SK-N-SH (cell line): Measurements from ENCODE around the gene LAMC2. TPM values are rescaled to one million over a fixed set of nuclear protein-coding genes. Genes with fewer than 3 reads are reported as not detected.

Experiments used
- CTCF ChIA-PET: fragments of 300-600, 350-600 bp; formaldehyde crosslinking; extraction: SDS; loops from one replicate; lab custom pipeline; 2021; lab: Yijun Ruan, JAX
- POLR2A ChIA-PET: fragments of 350-600 bp; sonication (Branson Sonifier 250); formaldehyde crosslinking; extraction: SDS; loops from one replicate; lab custom pipeline; 2020; ENCODE audit warnings: antibody characterized with exemption, inconsistent platforms; lab: Yijun Ruan, JAX
- DNase-seq: peaks from one replicate; pipeline ENCODE4 v3.0.0; 2012
- H2AFZ ChIP-seq: fragments of 200-600 bp; sonication (generic); 2 replicates; pipeline ENCODE4 v1.8.1; 2016; ENCODE audit warnings: antibody characterized with exemption, mild to moderate bottlenecking, low read depth
- H3F3A ChIP-seq: fragments of 200-600 bp; sonication (generic); replicated peaks from 2 replicates; pipeline ENCODE3; 2016; ENCODE audit warnings: antibody characterized with exemption, mild to moderate bottlenecking; ENCODE audit not compliant: insufficient read depth
- H3K27ac ChIP-seq, 2 experiments: fragments of 200-500 bp in 1 of 2; fragments of 200-600 bp in 1 of 2; sonication (Bioruptor generic) in 1 of 2; sonication (generic), shearing (Covaris generic) in 1 of 2; 2 replicates each; pipeline versions ENCODE4 v1.5.1 to v1.6.1; 2014 to 2016; ENCODE audit warnings: low read depth in 2 of 2, inconsistent platforms in 1 of 2, low read length in 1 of 2, mild to moderate bottlenecking in 1 of 2, mixed read lengths in 1 of 2
- H3K27me3 ChIP-seq: fragments of 200-600 bp; sonication (generic), shearing (Covaris generic); 2 replicates; pipeline ENCODE4 v1.6.1; 2016; ENCODE audit warnings: mixed run types; ENCODE audit not compliant: insufficient read depth
- H3K36me3 ChIP-seq, 2 experiments: fragments of 200-500 bp in 1 of 2; fragments of 200-600 bp in 1 of 2; sonication (Bioruptor generic) in 1 of 2; sonication (generic) in 1 of 2; replicated peaks in 1 of 2; 2 replicates each; pipeline versions ENCODE3 to v1.5.1; 2014 to 2016; ENCODE audit warnings: low read length in 1 of 2, mild to moderate bottlenecking in 1 of 2; ENCODE audit not compliant: insufficient read depth in 2 of 2, control insufficient read depth in 1 of 2
- H3K4me1 ChIP-seq, 2 experiments: fragments of 200-500 bp in 1 of 2; fragments of 200-600 bp in 1 of 2; sonication (Bioruptor generic) in 1 of 2; sonication (generic), shearing (Covaris generic) in 1 of 2; 2 replicates each; pipeline versions ENCODE4 v1.5.1 to v1.6.1; 2014 to 2016; ENCODE audit warnings: low read depth in 1 of 2, low read length in 1 of 2, mixed run types in 1 of 2; ENCODE audit not compliant: insufficient read depth in 2 of 2, control insufficient read depth in 1 of 2
- H3K4me2 ChIP-seq: fragments of 200-600 bp; sonication (generic), shearing (Covaris generic); 2 replicates; pipeline ENCODE4 v1.6.1; 2017; ENCODE audit warnings: mixed run types
- H3K4me3 ChIP-seq, 2 experiments: fragments of 200-500 bp in 1 of 2; fragments of 200-600 bp in 1 of 2; sonication (Bioruptor generic) in 1 of 2; sonication (generic), shearing (Covaris generic) in 1 of 2; 2 replicates each; pipeline versions ENCODE4 v1.5.1 to v1.8.1; 2014 to 2016; ENCODE audit warnings: low read depth in 2 of 2, inconsistent platforms in 1 of 2, low read length in 1 of 2, mild to moderate bottlenecking in 1 of 2, mixed read lengths in 1 of 2, moderate library complexity in 1 of 2
- H3K79me2 ChIP-seq: fragments of 200-600 bp; sonication (generic); 2 replicates; pipeline ENCODE4 v1.8.1; 2017; ENCODE audit warnings: mild to moderate bottlenecking; ENCODE audit not compliant: insufficient read depth
- H3K9ac ChIP-seq: fragments of 200-600 bp; sonication (generic); 2 replicates; pipeline ENCODE4 v1.6.1; 2017; ENCODE audit warnings: mixed run types
- H3K9me2 ChIP-seq: fragments of 200-600 bp; sonication (generic); 2 replicates; pipeline ENCODE4 v1.6.1; 2017; ENCODE audit warnings: mixed run types
- H3K9me3 ChIP-seq: fragments of 200-600 bp; sonication (generic); 2 replicates; pipeline ENCODE4 v1.6.1; 2017; ENCODE audit warnings: mixed run types, mild to moderate bottlenecking, moderate library complexity
- H4K20me1 ChIP-seq: fragments of 200-600 bp; sonication (generic); 2 replicates; pipeline ENCODE4 v1.6.1; 2017; ENCODE audit warnings: mild to moderate bottlenecking, mixed run types; ENCODE audit not compliant: insufficient read depth
- CHD2 ChIP-seq: fragments of 150-350 bp; IDR thresholded peaks from 2 replicates; pipeline ENCODE4 v1.6.1; 2018; ENCODE audit warnings: low read length; ENCODE audit not compliant: partially characterized antibody
- CTCF ChIP-seq: fragments of 200-600 bp; sonication (generic); IDR thresholded peaks from 2 replicates; pipeline ENCODE4 v1.6.1; 2017; ENCODE audit warnings: antibody characterized with exemption, mild to moderate bottlenecking, moderate library complexity
- EP300 ChIP-seq, 2 experiments: IDR thresholded peaks; 2 replicates each; pipeline versions ENCODE4 v1.4.0 to v1.6.1; 2012; ENCODE audit warnings: borderline replicate concordance in 1 of 2, low read depth in 1 of 2, low read length in 1 of 2
- FOXM1 ChIP-seq: IDR thresholded peaks from 2 replicates; pipeline ENCODE4 v1.4.0; 2012; ENCODE audit warnings: low read depth, mild to moderate bottlenecking
- GABPA ChIP-seq: IDR thresholded peaks from 2 replicates; pipeline ENCODE4 v1.4.0; 2012; ENCODE audit warnings: low read depth, mild to moderate bottlenecking
- MEF2A ChIP-seq: IDR thresholded peaks from 2 replicates; pipeline ENCODE4 v1.4.0; 2012; ENCODE audit warnings: low read depth, borderline replicate concordance
- MXI1 ChIP-seq: IDR thresholded peaks from 2 replicates; pipeline ENCODE4 v1.6.1; 2012; ENCODE audit warnings: mild to moderate bottlenecking, low read depth, low read length, improper control_type of control experiment
- PBX3 ChIP-seq: IDR thresholded peaks from 2 replicates; pipeline ENCODE4; 2012
- RAD21 ChIP-seq: IDR thresholded peaks from 2 replicates; pipeline ENCODE4 v1.6.1; 2012; ENCODE audit warnings: mild to moderate bottlenecking, low read length
- REST ChIP-seq: IDR thresholded peaks from 2 replicates; pipeline ENCODE4 v1.6.1; 2012; ENCODE audit warnings: mild to moderate bottlenecking, low read depth, low read length, moderate library complexity
- SIN3A ChIP-seq: IDR thresholded peaks from 2 replicates; pipeline ENCODE4 v1.6.1; 2012; ENCODE audit warnings: low read depth, mild to moderate bottlenecking, low read length, moderate library complexity, borderline replicate concordance
- TCF12 ChIP-seq: IDR thresholded peaks from 2 replicates; pipeline ENCODE4 v1.4.0; 2012
- TEAD4 ChIP-seq: IDR thresholded peaks from 2 replicates; pipeline ENCODE4 v1.4.0; 2012; ENCODE audit warnings: mild to moderate bottlenecking, borderline replicate concordance; ENCODE audit not compliant: insufficient read depth
- YY1 ChIP-seq: IDR thresholded peaks from 2 replicates; pipeline ENCODE4 v1.4.0; 2012; ENCODE audit warnings: low read depth, mild to moderate bottlenecking
- ZBTB33 ChIP-seq: IDR thresholded peaks from 2 replicates; pipeline ENCODE4 v1.4.0; 2012; ENCODE audit warnings: low read depth, borderline replicate concordance
- WGBS: methylation state at CpG from one replicate; pipeline ENCODE4 v1.1.6; 2017; ENCODE audit warnings: low lambda C conversion rate; 5-methylcytosine and 5-hydroxymethylcytosine counted together
- polyA plus RNA-seq, 3 experiments: library from polyadenylated mRNA; depleted of rRNA; stranded (reverse); fragments of >200 nt; gene quantifications; 2 replicates each; pipeline ENCODE4 v1.2.3, GENCODE V29; 2012

LAMC2 gene
- polyA plus RNA-seq, 1 of the 3 experiments (the other 2 are of a cell fraction): 0.15 TPM

- DNase-seq: no peak
- H4K20me1 ChIP-seq: no peaks in the 10 kb centered on the region
- CTCF ChIA-PET: interaction anchor here (0.9 kb wide), 1 partner anchor 44 kb away, joined by 3 read pairs; no protein-coding TSS in a partner anchor
- no peak overlapping the region for H3K9ac ChIP-seq
- no peaks in the 10 kb centered on the region for H3K27me3 ChIP-seq
- POLR2A ChIA-PET: no interaction called here
- TF ChIP-seq PBX3: no peak
- TF ChIP-seq EP300 (IDR thresholded peaks at IDR 0.05; ENCODE audit: borderline replicate concordance in 1 of 2, low read depth in 1 of 2, low read length in 1 of 2): no peak
- TF ChIP-seq RAD21: no peak
- TF ChIP-seq TEAD4: no peak
- TF ChIP-seq YY1: no peak
- no peak for TF ChIP-seq MXI1
- no peak for TF ChIP-seq CHD2
- no peak for TF ChIP-seq GABPA
- TF ChIP-seq CTCF: no peak
- no peak for TF ChIP-seq ZBTB33
- no peak for TF ChIP-seq REST
- no peak for TF ChIP-seq SIN3A
- TF ChIP-seq TCF12: no peak
- TF ChIP-seq FOXM1: no peak
- TF ChIP-seq MEF2A: no peak
- TF ChIP-seq, all 33 proteins: peak for 0
- H3K9me3 ChIP-seq: no peaks in the 10 kb centered on the region
- peaks cover 36 to 48% of the 10 kb centered on the region in 2 experiments for H3K36me3 ChIP-seq
- 86% methylated on average over 3 of the region's 3 CpGs for WGBS
- H2AFZ ChIP-seq: no peak overlapping the region
- no peak overlapping the region for H3K4me3 ChIP-seq
- no peak overlapping the region for H3K27ac ChIP-seq
- no peaks in the 10 kb centered on the region; a peak in 2 of 4 replicates for H3K4me1 ChIP-seq
- H3F3A ChIP-seq: peaks cover 3% of the 10 kb centered on the region
- H3K4me2 ChIP-seq: no peak overlapping the region
- no peaks in the 10 kb centered on the region for H3K9me2 ChIP-seq
- H3K79me2 ChIP-seq: no peaks in the 10 kb centered on the region
Measured at GRCh38 chr1:183144752-183145151, 41.3 kb upstream of the LAMC2 start.
